Spleen (tissue), 11 donors: ENCODE data around the gene LRRC45. TPM values are rescaled to one million over a fixed set of nuclear protein-coding genes. Genes with fewer than 3 reads are reported as not detected.

ENCODE experiments used
- DNase-seq: peaks from one replicate; pipeline ENCODE4 v3.0.0-alpha.2; 2020
- H3K27ac ChIP-seq, 8 donors: fragments of 200-600 bp; sonication (generic) in 7 of 8; 1 replicate in 4 of 8; 2 replicates in 4 of 8; pipeline versions ENCODE4 v1.5.0 to v1.8.0; 2016 to 2021; ENCODE audit warnings: inconsistent platforms in 4 of 8, mild to moderate bottlenecking in 4 of 8, moderate library complexity in 1 of 8
- H3K27me3 ChIP-seq, 7 donors: fragments of 200-600 bp; sonication (generic) in 6 of 7; replicated peaks in 1 of 7; 1 replicate in 4 of 7; 2 replicates in 3 of 7; pipeline versions ENCODE4 v1.5.0 to v1.8.0; 2016 to 2021; ENCODE audit warnings: inconsistent platforms in 3 of 7, mild to moderate bottlenecking in 1 of 7
- H3K36me3 ChIP-seq, 6 donors: fragments of 200-600 bp; sonication (generic) in 5 of 6; 1 replicate in 4 of 6; 2 replicates in 2 of 6; pipeline versions ENCODE4 v1.5.0 to v1.8.0; 2016 to 2021; ENCODE audit warnings: inconsistent platforms in 2 of 6
- H3K4me1 ChIP-seq, 6 donors: fragments of 200-600 bp; sonication (generic) in 5 of 6; 1 replicate in 3 of 6; 2 replicates in 3 of 6; pipeline versions ENCODE4 v1.5.0 to v1.8.0; 2016 to 2021; ENCODE audit warnings: inconsistent platforms in 3 of 6
- H3K4me3 ChIP-seq, 8 donors: fragments of 200-600 bp; sonication (generic) in 7 of 8; 1 replicate in 4 of 8; 2 replicates in 4 of 8; pipeline versions ENCODE4 v1.5.0 to v1.8.0; 2016 to 2021; ENCODE audit warnings: inconsistent platforms in 4 of 8, mild to moderate bottlenecking in 4 of 8, moderate library complexity in 2 of 8
- H3K9me3 ChIP-seq, 8 donors: fragments of 200-600 bp; sonication (generic) in 7 of 8; 1 replicate in 4 of 8; 2 replicates in 4 of 8; pipeline versions ENCODE4 v1.5.0 to v1.8.0; 2016 to 2021; ENCODE audit warnings: inconsistent platforms in 4 of 8
- CTCF ChIP-seq, 11 experiments: fragments of 200-600 bp in 7 of 11; fragments of 450-650 bp in 4 of 11; sonication (generic) in 4 of 11; IDR thresholded peaks in 8 of 11; conservative IDR thresholded peaks in 3 of 11; 1 replicate in 7 of 11; 2 replicates in 4 of 11; pipeline versions ENCODE4 v1.4.0 to v1.8.0; 2016 to 2021; ENCODE audit warnings: antibody characterized with exemption in 11 of 11, inconsistent platforms in 4 of 11, mild to moderate bottlenecking in 1 of 11
- POLR2A ChIP-seq, 3 donors: fragments of 450-650 bp; IDR thresholded peaks; one replicate each; pipeline ENCODE4 v1.5.1; 2017; ENCODE audit warnings: antibody characterized with exemption in 3 of 3, mild to moderate bottlenecking in 1 of 3
- POLR2AphosphoS5 ChIP-seq, 3 donors: sonication (generic); formaldehyde crosslinking; IDR thresholded peaks; one replicate each; pipeline ENCODE4 v1.5.1; 2017; ENCODE audit warnings: antibody characterized with exemption in 3 of 3
- WGBS, 5 donors: extraction: QIAGEN DNeasy Blood & Tissue Kit in 3 of 5; methylation state at CpG; one replicate each; pipeline versions ENCODE4 v1.1.5 to v1.1.7; 2013 to 2018; 5-methylcytosine and 5-hydroxymethylcytosine counted together
- intact Hi-C: fragments of 100-400 bp; cut with DNase I; formaldehyde crosslinking; loops from one replicate; pipeline ENCODE4 v1.15.0; 2023; ENCODE audit warnings: low total_unique reads
- polyA plus RNA-seq, 3 donors: library from polyadenylated mRNA; stranded (reverse); fragments of 200-250 nt; gene quantifications; one replicate each; pipeline ENCODE4 v1.2.1, GENCODE V29; 2013
- total RNA-seq, 7 donors: library from RNA; depleted of rRNA in 3 of 7; stranded (reverse); fragments of >200 nt in 3 of 7; fragmentation: NEBNext Ultra II Directional in 4 of 7; extraction: Animal tissue kit (Norgen Biotek cat#: 25700) in 4 of 7; gene quantifications; one replicate each; pipeline versions ENCODE4 v1.1.0 to v1.2.1, GENCODE V29; 2016 to 2021
- donor health status: healthy with polysubstance abuse.
- donor health status: DM: no; HTN: no; CAD: no; lungs with moderate emphysema.
- donor health status: DM: no; HTN: no; CAD: no.
- donor health status: Bipolar disorder and iron deficiency.
- donor health status: healthy.
- donor health status: DM: no; HTN: no; CAD: no.
- donor health status: DM: yes; HTN: yes; CAD: no.

LRRC45 gene
- total and polyA plus RNA-seq, 10 donors, result 7.5 to 23.4 (median 11.7) TPM

- H3K36me3 ChIP-seq, result peaks cover 0 to 100% (median 95%) of the 10 kb centered on the region in 6 donors
- no peaks in the 10 kb centered on the region for H3K27me3 ChIP-seq
- 63 to 86% (median 81%) methylated on average over 10 of the region's 10 CpGs for WGBS, 5 donors
- peaks cover 0 to 79% (median 21%) of the 10 kb centered on the region in 6 donors for H3K4me1 ChIP-seq
- DNase-seq, result peak; percentile 55
- H3K27ac ChIP-seq, result peak overlapping the region in 1 of 8 donors; percentile 1
- peak in 2 of 3 donors; percentile 28 to 57 for TF ChIP-seq POLR2AphosphoS5 (IDR thresholded peaks at IDR 0.05)
- TF ChIP-seq CTCF (IDR thresholded peaks at IDR 0.05 in 8 of 11, conservative IDR thresholded peaks at IDR 0.05 in 3 of 11), result no peak
- no peaks in the 10 kb centered on the region for H3K9me3 ChIP-seq
- no peak overlapping the region for H3K4me3 ChIP-seq
- intact Hi-C loops, result no loop called here
These were observed 35.7 kb downstream of the LRRC45 start for GRCh38 chr17:82058855-82059249.

GRCh38 chr17:82059272-82060000, 36.3 kb downstream of the LRRC45 start:
- Histone ChIP-seq H3K27me3 (no peaks in the 10 kb centered on the region), H3K9me3 (no peaks in the 10 kb centered on the region), H3K4me1 (peaks cover 3 to 79% (median 24%) of the 10 kb centered on the region in 6 donors), H3K4me3 (no peak overlapping the region), H3K27ac (peak overlapping the region in 2 of 8 donors; percentile 1 to 18), H3K36me3 (peaks cover 0 to 98% (median 89%) of the 10 kb centered on the region in 6 donors)
- TF ChIP-seq POLR2AphosphoS5 (IDR thresholded peaks at IDR 0.05) (peak in 2 of 3 donors; percentile 6 to 10), CTCF (IDR thresholded peaks at IDR 0.05 in 8 of 11, conservative IDR thresholded peaks at IDR 0.05 in 3 of 11) (no peak)
- intact Hi-C loops, result no loop called here
- WGBS, 5 donors, result 65 to 83% (median 78%) methylated on average over 14 to 19 of the region's 19 CpGs
- DNase-seq, result peak; percentile 72

GRCh38 chr17:82060001-82060380, 36.9 kb downstream of the LRRC45 start:
- TF ChIP-seq POLR2AphosphoS5 (IDR thresholded peaks at IDR 0.05) (no peak), POLR2A (IDR thresholded peaks at IDR 0.05) (no peak), CTCF (IDR thresholded peaks at IDR 0.05 in 8 of 11, conservative IDR thresholded peaks at IDR 0.05 in 3 of 11) (no peak)
- intact Hi-C loops, result no loop called here

GRCh38 chr17:82060614-82061013, 37.5 kb downstream of the LRRC45 start:
- peak in 2 of 3 donors; percentile 14 to 56 for TF ChIP-seq POLR2AphosphoS5 (IDR thresholded peaks at IDR 0.05)
- no peak for TF ChIP-seq POLR2A (IDR thresholded peaks at IDR 0.05)
- no peak for TF ChIP-seq CTCF (IDR thresholded peaks at IDR 0.05 in 8 of 11, conservative IDR thresholded peaks at IDR 0.05 in 3 of 11)
- Histone ChIP-seq H3K36me3 (peaks cover 0 to 86% (median 77%) of the 10 kb centered on the region in 6 donors), H3K4me3 (no peak overlapping the region), H3K27me3 (no peaks in the 10 kb centered on the region), H3K27ac (no peak overlapping the region), H3K4me1 (peaks cover 9 to 77% (median 32%) of the 10 kb centered on the region in 6 donors), H3K9me3 (no peaks in the 10 kb centered on the region)
- DNase-seq, result peak; percentile 70
- intact Hi-C loops, result no loop called here
- 80 to 95% (median 89%) methylated on average over 8 to 14 of the region's 14 CpGs for WGBS, 5 donors

More at GRCh38 chr17:82060001-82060380, 36.9 kb downstream of the LRRC45 start:
- Histone ChIP-seq H3K4me1 (peaks cover 9 to 79% (median 28%) of the 10 kb centered on the region in 6 donors), H3K27me3 (no peaks in the 10 kb centered on the region), H3K36me3 (peaks cover 0 to 92% (median 84%) of the 10 kb centered on the region in 6 donors), H3K27ac (peak overlapping the region in 1 of 8 donors; percentile 18), H3K4me3 (no peak overlapping the region), H3K9me3 (no peaks in the 10 kb centered on the region)
- DNase-seq, result peak; percentile 67
- 83 to 86% (median 86%) methylated on average over 10 to 16 of the region's 16 CpGs for WGBS, 5 donors
